Loucy (cell line): Measurements from ENCODE around the gene TBC1D2B.
"Not testable (repeated sequence)": the region's sequence is repeated elsewhere in the genome, so short reads cannot be mapped to it uniquely, and the experiment has no call there.

Experiments
- CTCF ChIP-seq: fragments of 200-600 bp; sonication (generic); conservative IDR thresholded peaks from 2 replicates; pipeline ENCODE4 v1.5.1; 2014; ENCODE audit warnings: mild to moderate bottlenecking, antibody characterized with exemption, low read length
- EZH2phosphoT487 ChIP-seq: fragments of 200-600 bp; IDR thresholded peaks from 2 replicates; pipeline ENCODE4 v1.6.1; 2018; ENCODE audit warnings: antibody characterized with exemption, mild to moderate bottlenecking, moderate library complexity, borderline replicate concordance

- not testable (repeated sequence) for TF ChIP-seq CTCF, EZH2phosphoT487
Measured at GRCh38 chr15:77958716-77959431, 118.6 kb downstream of the TBC1D2B start.
